GM12864 (cell line): ENCODE results near the gene PAXX.

Source experiments
- DNase-seq: peaks from one replicate; pipeline ENCODE4 v3.0.0-alpha.2; 2011; ENCODE audit warnings: low read depth
- H3K4me3 ChIP-seq: 2 replicates; pipeline ENCODE4 v1.5.1; 2011; ENCODE audit warnings: mild to moderate bottlenecking, low read depth, low read length, control low read depth
- TF ChIP-seq, protein P1 (sequence below): IDR thresholded peaks from 2 replicates; pipeline ENCODE4 v1.5.1; 2011; ENCODE audit warnings: low read depth, mild to moderate bottlenecking, moderate library complexity, low read length, control low read depth, inconsistent platforms; ENCODE audit errors: missing control alignments

The PAXX gene

GRCh38 chr9:137034039-137034708 is 42.0 kb downstream of the PAXX start:
- H3K4me3 ChIP-seq, result no peak overlapping the region
- TF ChIP-seq, protein P1, sequence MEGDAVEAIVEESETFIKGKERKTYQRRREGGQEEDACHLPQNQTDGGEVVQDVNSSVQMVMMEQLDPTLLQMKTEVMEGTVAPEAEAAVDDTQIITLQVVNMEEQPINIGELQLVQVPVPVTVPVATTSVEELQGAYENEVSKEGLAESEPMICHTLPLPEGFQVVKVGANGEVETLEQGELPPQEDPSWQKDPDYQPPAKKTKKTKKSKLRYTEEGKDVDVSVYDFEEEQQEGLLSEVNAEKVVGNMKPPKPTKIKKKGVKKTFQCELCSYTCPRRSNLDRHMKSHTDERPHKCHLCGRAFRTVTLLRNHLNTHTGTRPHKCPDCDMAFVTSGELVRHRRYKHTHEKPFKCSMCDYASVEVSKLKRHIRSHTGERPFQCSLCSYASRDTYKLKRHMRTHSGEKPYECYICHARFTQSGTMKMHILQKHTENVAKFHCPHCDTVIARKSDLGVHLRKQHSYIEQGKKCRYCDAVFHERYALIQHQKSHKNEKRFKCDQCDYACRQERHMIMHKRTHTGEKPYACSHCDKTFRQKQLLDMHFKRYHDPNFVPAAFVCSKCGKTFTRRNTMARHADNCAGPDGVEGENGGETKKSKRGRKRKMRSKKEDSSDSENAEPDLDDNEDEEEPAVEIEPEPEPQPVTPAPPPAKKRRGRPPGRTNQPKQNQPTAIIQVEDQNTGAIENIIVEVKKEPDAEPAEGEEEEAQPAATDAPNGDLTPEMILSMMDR, result no peak
- no peak for DNase-seq

GRCh38 chr9:137034709-137035506 is 42.7 kb downstream of the PAXX start:
- peak; percentile 73 for DNase-seq
- no peak overlapping the region for H3K4me3 ChIP-seq
- TF ChIP-seq, protein P1, result peak; percentile 98

DNA sequence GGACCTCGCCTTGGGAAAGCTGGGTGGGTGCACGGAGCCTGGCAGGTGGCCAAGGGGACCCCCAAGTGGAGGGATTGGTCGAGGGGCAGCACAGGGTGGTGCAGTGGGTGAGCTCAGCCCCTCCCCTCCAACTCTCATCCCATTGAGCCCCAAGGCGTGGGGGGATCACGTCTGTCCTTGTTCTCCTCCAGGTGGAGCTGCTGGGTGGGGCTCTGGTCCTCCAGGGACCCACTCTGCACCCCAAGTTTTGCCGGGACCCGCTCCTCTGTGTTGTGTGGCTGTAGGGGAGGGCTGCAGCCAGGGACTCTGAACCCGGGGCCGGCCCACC is 43.2 kb downstream of the PAXX start:
- DNase-seq, result no peak
- TF ChIP-seq, protein P1, result no peak
- H3K4me3 ChIP-seq, result no peak overlapping the region

- TF ChIP-seq, protein P1, result no peak
- no peak overlapping the region for H3K4me3 ChIP-seq
- no peak for DNase-seq
Measured at GRCh38 chr9:137035937-137036336, 43.7 kb downstream of the PAXX start.

DNA sequence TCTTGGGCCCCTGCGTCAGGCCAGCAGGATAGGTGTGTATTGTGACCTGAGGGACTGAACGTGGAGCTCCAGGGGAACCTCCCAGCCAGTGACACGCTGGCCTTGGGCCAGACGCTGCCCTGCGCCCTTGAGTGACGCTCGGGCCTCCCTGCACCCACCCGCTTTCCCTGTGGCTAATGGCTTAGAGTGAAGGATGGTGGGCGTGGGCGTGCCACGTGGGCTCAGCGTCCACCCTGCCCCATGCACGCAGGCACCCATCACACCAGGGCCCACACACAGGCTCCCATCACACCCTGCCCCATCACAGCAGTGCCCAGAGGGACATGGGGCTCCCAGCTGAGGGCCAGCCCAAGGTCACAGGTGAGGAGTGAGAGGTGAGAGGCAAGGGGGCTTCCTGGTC is 44.8 kb downstream of the PAXX start:
- no peak overlapping the region for H3K4me3 ChIP-seq
- DNase-seq, result no peak
- TF ChIP-seq, protein P1, result no peak

DNA sequence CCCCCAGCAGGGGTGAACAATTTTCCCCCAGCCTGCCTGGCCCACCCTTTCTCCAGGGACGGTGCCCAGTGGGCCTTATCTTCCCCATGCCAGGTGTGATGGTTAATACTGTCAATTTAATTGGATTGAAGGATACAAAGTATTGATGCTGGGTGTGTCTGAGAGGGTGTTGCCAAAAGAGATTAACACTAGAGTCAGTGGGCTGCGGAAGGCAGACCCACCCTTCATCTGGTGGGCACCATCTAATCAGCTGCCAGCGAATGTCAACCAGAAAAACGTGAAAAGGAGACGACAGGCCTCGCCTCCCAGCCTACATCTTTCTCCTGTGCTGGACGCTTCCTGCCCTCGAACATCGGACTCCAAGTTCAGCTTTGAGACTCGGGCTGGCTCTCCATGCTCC is 45.3 kb downstream of the PAXX start:
- no peak overlapping the region for H3K4me3 ChIP-seq
- DNase-seq, result no peak
- TF ChIP-seq, protein P1, result no peak
